H9 (cell line): ENCODE measurements around the gene FAM78B. TPM values are rescaled to one million over a fixed set of nuclear protein-coding genes. Genes with fewer than 3 reads are reported as not detected.

Source experiments
- DNase-seq: peaks from one replicate; pipeline ENCODE4 v3.0.0-alpha.2; 2017
- H2AFZ ChIP-seq: one replicate; pipeline ENCODE4 v1.6.1; 2013; ENCODE audit warnings: mild to moderate bottlenecking, low read length, control low read depth, moderate library complexity
- H2AK5ac ChIP-seq: 2 replicates; pipeline ENCODE4 v1.6.1; 2013; ENCODE audit warnings: low read length, control low read depth, mixed read lengths; ENCODE audit not compliant: insufficient read length
- H2BK120ac ChIP-seq: one replicate; pipeline ENCODE4 v1.6.1; 2013; ENCODE audit warnings: low read depth, mild to moderate bottlenecking, low read length, control low read depth, inconsistent platforms; ENCODE audit not compliant: poor library complexity, severe bottlenecking
- H2BK12ac ChIP-seq: 2 replicates; pipeline ENCODE4 v1.6.1; 2013; ENCODE audit warnings: low read length, control low read depth, mixed read lengths, low read depth; ENCODE audit not compliant: insufficient read length
- H2BK15ac ChIP-seq: 2 replicates; pipeline ENCODE4 v1.6.1; 2013; ENCODE audit warnings: low read depth, low read length, control low read depth
- H2BK20ac ChIP-seq: one replicate; pipeline ENCODE4 v1.6.1; 2013; ENCODE audit warnings: low read depth, mild to moderate bottlenecking, low read length, control low read depth, inconsistent platforms; ENCODE audit not compliant: poor library complexity, severe bottlenecking
- H2BK5ac ChIP-seq: 2 replicates; pipeline ENCODE4 v1.6.1; 2013; ENCODE audit warnings: low read length, control low read depth, mixed read lengths; ENCODE audit not compliant: insufficient read length
- H3K14ac ChIP-seq: 2 replicates; pipeline ENCODE4 v1.6.1; 2013; ENCODE audit warnings: low read length, control low read depth; ENCODE audit not compliant: insufficient read depth
- H3K18ac ChIP-seq: 2 replicates; pipeline ENCODE4 v1.6.1; 2013; ENCODE audit warnings: low read depth, mild to moderate bottlenecking, mixed read lengths, low read length, control low read depth; ENCODE audit not compliant: insufficient read length
- H3K23ac ChIP-seq: 2 replicates; pipeline ENCODE4 v1.6.1; 2013; ENCODE audit warnings: low read length, control low read depth, mixed read lengths, low read depth; ENCODE audit not compliant: insufficient read length
- H3K23me2 ChIP-seq: 2 replicates; pipeline ENCODE4 v1.6.1; 2013; ENCODE audit warnings: low read depth, mild to moderate bottlenecking, mixed read lengths, low read length, control low read depth; ENCODE audit not compliant: insufficient read length, poor library complexity, severe bottlenecking
- H3K27ac ChIP-seq: 2 replicates; pipeline ENCODE4 v1.5.1; 2013; ENCODE audit warnings: low read length, control low read depth, mixed read lengths, low read depth; ENCODE audit not compliant: insufficient read length
- H3K27me3 ChIP-seq: 2 replicates; pipeline ENCODE4 v1.6.1; 2013; ENCODE audit warnings: low read length, control low read depth, inconsistent platforms; ENCODE audit not compliant: insufficient read depth
- H3K4ac ChIP-seq: 2 replicates; pipeline ENCODE4 v1.6.1; 2013; ENCODE audit warnings: low read depth, mild to moderate bottlenecking, control low read depth, inconsistent platforms, low read length, moderate library complexity
- H3K4me1 ChIP-seq: 2 replicates; pipeline ENCODE4 v1.6.1; 2013; ENCODE audit warnings: low read length, control low read depth, inconsistent platforms; ENCODE audit not compliant: insufficient read depth
- H3K4me2 ChIP-seq: 2 replicates; pipeline ENCODE4 v1.6.1; 2013; ENCODE audit warnings: low read length, control low read depth, mixed read lengths; ENCODE audit not compliant: insufficient read length, insufficient read depth
- H3K56ac ChIP-seq: 2 replicates; pipeline ENCODE4 v1.6.1; 2013; ENCODE audit warnings: low read depth, mild to moderate bottlenecking, mixed read lengths, low read length, control low read depth; ENCODE audit not compliant: insufficient read length
- H3K79me1 ChIP-seq: 2 replicates; pipeline ENCODE4 v1.6.1; 2013; ENCODE audit warnings: low read depth, mild to moderate bottlenecking, moderate library complexity, low read length, control low read depth, inconsistent platforms; ENCODE audit not compliant: insufficient read depth, poor library complexity, severe bottlenecking
- H3K79me2 ChIP-seq: 2 replicates; pipeline ENCODE4 v1.6.1; 2013; ENCODE audit warnings: low read length, control low read depth, inconsistent platforms; ENCODE audit not compliant: insufficient read depth
- H3K9ac ChIP-seq: 2 replicates; pipeline ENCODE4 v1.6.1; 2013; ENCODE audit warnings: low read length, control low read depth, mixed read lengths; ENCODE audit not compliant: insufficient read length; ENCODE audit errors: extremely low read depth
- H3K9me3 ChIP-seq: one replicate; pipeline ENCODE4 v1.6.1; 2013; ENCODE audit warnings: low read depth, low read length, inconsistent platforms; ENCODE audit not compliant: control insufficient read depth
- H3T11ph ChIP-seq: one replicate; pipeline ENCODE4 v1.6.1; 2013; ENCODE audit warnings: mild to moderate bottlenecking, low read length, control low read depth, inconsistent platforms
- H4K20me1 ChIP-seq: one replicate; pipeline ENCODE4 v1.6.1; 2013; ENCODE audit not compliant: control insufficient read depth, insufficient read length, insufficient read depth
- H4K5ac ChIP-seq: 2 replicates; pipeline ENCODE4 v1.6.1; 2013; ENCODE audit warnings: low read depth, mild to moderate bottlenecking, mixed read lengths, low read length, control low read depth; ENCODE audit not compliant: insufficient read length
- H4K8ac ChIP-seq: replicated peaks from 2 replicates; pipeline ENCODE4 v1.6.1; 2013; ENCODE audit warnings: low read length, control low read depth, mixed read lengths, low read depth; ENCODE audit not compliant: insufficient read length
- H4K91ac ChIP-seq: 2 replicates; pipeline ENCODE4 v1.6.1; 2013; ENCODE audit warnings: low read depth, mild to moderate bottlenecking, moderate library complexity, mixed read lengths, low read length, control low read depth; ENCODE audit not compliant: insufficient read length
- H3K27ac Mint-ChIP-seq, 3 experiments: 2 replicates in 2 of 3; 3 replicates in 1 of 3; pipeline ENCODE4 v1.8.0; 2020 to 2021; ENCODE audit warnings: mixed read lengths in 3 of 3, mild to moderate bottlenecking in 1 of 3, moderate library complexity in 1 of 3
- H3K27me3 Mint-ChIP-seq: 2 replicates; pipeline ENCODE4 v1.8.0; 2021; ENCODE audit warnings: low read depth, mild to moderate bottlenecking, moderate library complexity, mixed read lengths
- H3K36me3 Mint-ChIP-seq, 3 experiments: 2 replicates in 2 of 3; 3 replicates in 1 of 3; pipeline ENCODE4 v1.8.0; 2020 to 2021; ENCODE audit warnings: low read depth in 3 of 3, mixed read lengths in 3 of 3; ENCODE audit not compliant: insufficient read depth in 1 of 3
- H3K4me1 Mint-ChIP-seq, 2 experiments: 2 replicates each; pipeline ENCODE4 v1.8.0; 2020; ENCODE audit warnings: mixed read lengths in 2 of 2
- H3K4me3 Mint-ChIP-seq, 2 experiments: 2 replicates in 1 of 2; 3 replicates in 1 of 2; pipeline ENCODE4 v1.8.0; 2020 to 2021; ENCODE audit warnings: mild to moderate bottlenecking in 2 of 2, mixed read lengths in 2 of 2, moderate library complexity in 1 of 2
- H3K9me3 Mint-ChIP-seq, 2 experiments: 2 replicates in 1 of 2; 3 replicates in 1 of 2; pipeline ENCODE4 v1.8.0; 2020; ENCODE audit warnings: mild to moderate bottlenecking in 2 of 2, mixed read lengths in 2 of 2, moderate library complexity in 1 of 2
- CTCF ChIP-seq: fragments of 200-600 bp; sonication (generic); conservative IDR thresholded peaks from 3 replicates; pipeline ENCODE4 v1.8.0; 2021; ENCODE audit warnings: antibody characterized with exemption, mild to moderate bottlenecking
- WGBS: extraction: QIAGEN DNeasy Blood & Tissue Kit; methylation state at CpG from one replicate; pipeline ENCODE4 v1.1.7; 2013; ENCODE audit warnings: missing lambda C conversion rate, low lambda C conversion rate, mixed read lengths; ENCODE audit not compliant: insufficient read length; ENCODE audit errors: extremely low coverage; 5-methylcytosine and 5-hydroxymethylcytosine counted together
- total RNA-seq: library from RNA; stranded (reverse); gene quantifications from 2 replicates; pipeline ENCODE4 v1.2.1, GENCODE V29; 2021

The FAM78B gene
- total RNA-seq, 1 experiment from 2014 or later: 2.3 TPM

DNA sequence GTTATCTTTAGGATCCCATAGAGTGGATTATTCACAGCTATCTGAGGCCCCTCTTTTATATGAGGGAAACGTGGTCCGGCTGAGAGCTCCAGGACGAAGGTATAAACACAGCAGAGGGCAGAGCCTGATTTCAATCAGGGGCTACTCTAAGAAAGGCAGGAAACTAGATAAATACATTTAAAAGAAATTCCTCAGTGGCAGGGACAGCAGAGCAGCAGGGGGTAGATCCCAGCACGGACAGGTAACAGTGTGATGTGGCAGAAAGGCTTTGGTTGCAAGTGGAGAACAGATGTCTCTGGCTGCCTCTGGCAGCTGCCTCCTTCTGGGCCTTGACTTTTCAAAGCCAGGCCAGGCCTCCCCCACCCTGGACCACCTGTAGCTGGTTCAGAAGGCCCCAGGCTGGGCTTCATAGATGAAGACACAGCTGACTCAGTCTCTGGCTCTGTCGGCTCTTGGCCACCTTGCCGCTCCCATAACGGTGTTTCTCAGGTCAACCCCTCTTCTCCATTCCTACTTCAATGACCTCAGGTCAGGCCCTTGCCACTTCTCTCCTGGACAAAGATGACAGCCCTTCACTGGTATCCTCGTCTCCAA lies 43.8 kb downstream of the FAM78B start:
- Mint-ChIP-seq H3K4me1 (peaks cover 26 to 27% of the 10 kb centered on the region in 2 experiments), H3K4me3 (no peak overlapping the region), H3K36me3 (no peaks in the 10 kb centered on the region), H3K27me3 (no peaks in the 10 kb centered on the region), H3K27ac (peak overlapping the region in 1 of 3 experiments; percentile 25; a peak in 1 of 7 replicates), H3K9me3 (no peaks in the 10 kb centered on the region; a peak in 1 of 5 replicates)
- H2BK120ac ChIP-seq: no peak overlapping the region
- peaks cover 5% of the 10 kb centered on the region; the same call in 1 of the 2 replicates for H3K4me1 ChIP-seq
- no peak overlapping the region for H3K23ac ChIP-seq
- H3K27ac ChIP-seq: no peak overlapping the region
- WGBS: no CpG with 5 or more reads among the region's 8 CpGs
- H2BK20ac ChIP-seq: no peak overlapping the region
- H3K79me1 ChIP-seq: no peaks in the 10 kb centered on the region
- no peaks in the 10 kb centered on the region for H3K27me3 ChIP-seq
- H4K8ac ChIP-seq: no peak overlapping the region
- no peak overlapping the region for H3T11ph ChIP-seq
- no peak overlapping the region for H2BK12ac ChIP-seq
- no peak overlapping the region for H2BK5ac ChIP-seq
- no peaks in the 10 kb centered on the region for H3K9me3 ChIP-seq
- H2BK15ac ChIP-seq: no peak overlapping the region
- no peak overlapping the region for H4K91ac ChIP-seq
- H3K4me2 ChIP-seq: no peak overlapping the region
- no peaks in the 10 kb centered on the region for H3K23me2 ChIP-seq
- H3K79me2 ChIP-seq: no peaks in the 10 kb centered on the region
- H2AK5ac ChIP-seq: no peak overlapping the region
- H4K20me1 ChIP-seq: no peaks in the 10 kb centered on the region
- DNase-seq: peak; percentile 56
- H2AFZ ChIP-seq: no peak overlapping the region
- H3K18ac ChIP-seq: no peak overlapping the region
- no peak overlapping the region for H3K9ac ChIP-seq
- no peak for TF ChIP-seq CTCF
- no peak overlapping the region for H3K56ac ChIP-seq
- no peak overlapping the region for H3K14ac ChIP-seq
- no peak overlapping the region for H3K4ac ChIP-seq
- no peak overlapping the region for H4K5ac ChIP-seq
